HL-60 (cell line): ENCODE results near the gene PDGFD.

Experiments used
- DNase-seq, 2 experiments: peaks; one replicate each; pipeline ENCODE4 v3.0.0-alpha.2; 2010 to 2020; ENCODE audit warnings: low read depth in 1 of 2, low spot score in 1 of 2
- H3K27ac ChIP-seq: fragments of 250-450 bp; sonication (Bioruptor Pico); replicated peaks from 2 replicates; pipeline ENCODE4 v1.5.1; 2020; ENCODE audit warnings: mild to moderate bottlenecking, moderate library complexity
- H3K27me3 ChIP-seq: fragments of 250-450 bp; sonication (Bioruptor Pico); 2 replicates; pipeline ENCODE4 v1.5.1; 2021; ENCODE audit warnings: mild to moderate bottlenecking, moderate library complexity; ENCODE audit not compliant: insufficient read depth, poor library complexity, severe bottlenecking
- H3K4me3 ChIP-seq: replicated peaks from 2 replicates; pipeline ENCODE4 v1.5.1; 2011; ENCODE audit warnings: mild to moderate bottlenecking, control low read depth, low read length; ENCODE audit not compliant: insufficient read depth
- GABPA ChIP-seq: IDR thresholded peaks from 2 replicates; pipeline ENCODE4 v1.6.1; 2012; ENCODE audit warnings: low read depth
- POLR2AphosphoS5 ChIP-seq: IDR thresholded peaks from 2 replicates; pipeline ENCODE4 v1.6.1; 2012; ENCODE audit warnings: low read depth
- SPI1 ChIP-seq: IDR thresholded peaks from 2 replicates; pipeline ENCODE4 v1.6.1; 2012; ENCODE audit warnings: low read depth, mild to moderate bottlenecking, borderline replicate concordance
- TF ChIP-seq, protein P1 (sequence below): IDR thresholded peaks from one replicate; pipeline ENCODE4 v1.5.1; 2011; ENCODE audit warnings: low read length, control low read depth, inconsistent platforms; ENCODE audit not compliant: insufficient read depth
- TF ChIP-seq, protein P2 (sequence below): IDR thresholded peaks from 2 replicates; pipeline ENCODE4 v1.6.1; 2012; ENCODE audit warnings: low read depth; ENCODE audit not compliant: insufficient replicate concordance

PDGFD gene

DNA sequence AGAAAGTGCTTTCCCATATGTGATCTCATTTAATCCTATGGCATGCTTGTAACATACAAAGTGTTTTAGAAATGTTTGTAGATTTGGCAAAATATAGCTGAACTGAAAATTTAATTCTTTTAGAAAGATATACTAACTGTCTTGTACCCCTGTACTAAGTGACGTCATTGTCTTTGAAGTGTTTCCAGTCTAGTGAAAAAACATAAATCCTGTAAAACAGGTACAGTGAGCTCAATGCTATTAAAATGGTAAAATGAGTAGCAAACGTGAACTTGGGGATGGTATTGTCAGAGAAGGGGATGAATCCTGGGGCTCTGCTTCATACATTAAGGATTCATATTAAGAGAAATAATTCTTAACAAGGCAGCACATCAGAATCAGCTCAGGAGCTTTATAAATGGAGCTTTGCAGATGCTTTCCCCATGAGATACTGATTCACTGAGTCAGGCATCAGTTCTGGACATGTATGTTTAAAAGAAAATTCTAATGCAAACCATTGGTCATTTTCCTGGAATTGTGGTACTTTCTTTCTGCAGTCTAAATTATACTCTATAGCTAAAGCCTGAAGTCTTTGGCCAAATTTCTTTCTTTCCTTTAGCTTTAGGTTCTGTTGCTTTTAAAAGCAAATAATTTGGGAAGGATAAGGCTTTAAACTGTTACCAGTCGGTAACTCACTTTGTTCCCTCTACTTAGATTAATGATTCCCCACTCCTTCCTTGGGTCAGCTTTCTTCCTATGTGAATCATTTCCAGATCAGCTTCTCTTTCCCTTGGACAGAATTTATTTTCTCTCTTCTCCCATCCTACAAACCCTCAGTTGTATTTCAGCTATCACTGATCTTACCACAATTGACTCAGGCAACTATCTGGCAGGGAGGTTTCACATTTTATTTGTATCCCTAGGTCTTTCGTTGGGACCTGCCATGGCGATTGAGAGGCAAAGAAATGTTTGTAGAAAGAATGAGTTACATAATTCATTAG is 185.0 kb downstream of the PDGFD start:
- no peak for DNase-seq
- Histone ChIP-seq H3K4me3 (no peak overlapping the region), H3K27ac (no peak overlapping the region), H3K27me3 (no peaks in the 10 kb centered on the region)
- TF ChIP-seq POLR2AphosphoS5, result no peak
- no peak for TF ChIP-seq SPI1
- no peak for TF ChIP-seq GABPA
- TF ChIP-seq, protein P1, sequence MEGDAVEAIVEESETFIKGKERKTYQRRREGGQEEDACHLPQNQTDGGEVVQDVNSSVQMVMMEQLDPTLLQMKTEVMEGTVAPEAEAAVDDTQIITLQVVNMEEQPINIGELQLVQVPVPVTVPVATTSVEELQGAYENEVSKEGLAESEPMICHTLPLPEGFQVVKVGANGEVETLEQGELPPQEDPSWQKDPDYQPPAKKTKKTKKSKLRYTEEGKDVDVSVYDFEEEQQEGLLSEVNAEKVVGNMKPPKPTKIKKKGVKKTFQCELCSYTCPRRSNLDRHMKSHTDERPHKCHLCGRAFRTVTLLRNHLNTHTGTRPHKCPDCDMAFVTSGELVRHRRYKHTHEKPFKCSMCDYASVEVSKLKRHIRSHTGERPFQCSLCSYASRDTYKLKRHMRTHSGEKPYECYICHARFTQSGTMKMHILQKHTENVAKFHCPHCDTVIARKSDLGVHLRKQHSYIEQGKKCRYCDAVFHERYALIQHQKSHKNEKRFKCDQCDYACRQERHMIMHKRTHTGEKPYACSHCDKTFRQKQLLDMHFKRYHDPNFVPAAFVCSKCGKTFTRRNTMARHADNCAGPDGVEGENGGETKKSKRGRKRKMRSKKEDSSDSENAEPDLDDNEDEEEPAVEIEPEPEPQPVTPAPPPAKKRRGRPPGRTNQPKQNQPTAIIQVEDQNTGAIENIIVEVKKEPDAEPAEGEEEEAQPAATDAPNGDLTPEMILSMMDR, result no peak
- TF ChIP-seq, protein P2, sequence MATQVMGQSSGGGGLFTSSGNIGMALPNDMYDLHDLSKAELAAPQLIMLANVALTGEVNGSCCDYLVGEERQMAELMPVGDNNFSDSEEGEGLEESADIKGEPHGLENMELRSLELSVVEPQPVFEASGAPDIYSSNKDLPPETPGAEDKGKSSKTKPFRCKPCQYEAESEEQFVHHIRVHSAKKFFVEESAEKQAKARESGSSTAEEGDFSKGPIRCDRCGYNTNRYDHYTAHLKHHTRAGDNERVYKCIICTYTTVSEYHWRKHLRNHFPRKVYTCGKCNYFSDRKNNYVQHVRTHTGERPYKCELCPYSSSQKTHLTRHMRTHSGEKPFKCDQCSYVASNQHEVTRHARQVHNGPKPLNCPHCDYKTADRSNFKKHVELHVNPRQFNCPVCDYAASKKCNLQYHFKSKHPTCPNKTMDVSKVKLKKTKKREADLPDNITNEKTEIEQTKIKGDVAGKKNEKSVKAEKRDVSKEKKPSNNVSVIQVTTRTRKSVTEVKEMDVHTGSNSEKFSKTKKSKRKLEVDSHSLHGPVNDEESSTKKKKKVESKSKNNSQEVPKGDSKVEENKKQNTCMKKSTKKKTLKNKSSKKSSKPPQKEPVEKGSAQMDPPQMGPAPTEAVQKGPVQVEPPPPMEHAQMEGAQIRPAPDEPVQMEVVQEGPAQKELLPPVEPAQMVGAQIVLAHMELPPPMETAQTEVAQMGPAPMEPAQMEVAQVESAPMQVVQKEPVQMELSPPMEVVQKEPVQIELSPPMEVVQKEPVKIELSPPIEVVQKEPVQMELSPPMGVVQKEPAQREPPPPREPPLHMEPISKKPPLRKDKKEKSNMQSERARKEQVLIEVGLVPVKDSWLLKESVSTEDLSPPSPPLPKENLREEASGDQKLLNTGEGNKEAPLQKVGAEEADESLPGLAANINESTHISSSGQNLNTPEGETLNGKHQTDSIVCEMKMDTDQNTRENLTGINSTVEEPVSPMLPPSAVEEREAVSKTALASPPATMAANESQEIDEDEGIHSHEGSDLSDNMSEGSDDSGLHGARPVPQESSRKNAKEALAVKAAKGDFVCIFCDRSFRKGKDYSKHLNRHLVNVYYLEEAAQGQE, result no peak

DNA sequence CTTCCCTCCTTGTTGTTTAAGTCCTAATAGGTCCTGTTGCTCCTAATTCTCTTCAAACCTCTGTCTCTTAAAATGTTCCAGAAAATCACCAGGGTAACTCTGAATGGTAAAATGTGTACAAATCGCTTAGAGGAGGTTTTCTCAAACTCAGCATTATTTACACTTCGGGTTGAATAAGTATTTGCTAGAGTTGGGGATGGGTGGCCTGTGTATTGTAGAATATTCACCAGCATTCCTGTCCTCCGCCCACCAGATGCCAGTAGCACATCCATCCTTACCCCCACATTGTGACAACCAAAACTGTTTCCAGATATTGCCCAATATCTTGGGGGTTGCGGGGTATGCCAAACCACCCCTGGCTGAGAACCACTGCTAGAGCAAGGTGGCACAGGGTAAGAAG is 191.9 kb downstream of the PDGFD start:
- no peaks in the 10 kb centered on the region for H3K27me3 ChIP-seq
- TF ChIP-seq, protein P1, result no peak
- TF ChIP-seq, protein P2, result no peak
- no peak for TF ChIP-seq SPI1
- no peak for TF ChIP-seq POLR2AphosphoS5
- TF ChIP-seq GABPA, result no peak
- no peak for DNase-seq
- no peak overlapping the region for H3K4me3 ChIP-seq
- no peak overlapping the region for H3K27ac ChIP-seq

DNA sequence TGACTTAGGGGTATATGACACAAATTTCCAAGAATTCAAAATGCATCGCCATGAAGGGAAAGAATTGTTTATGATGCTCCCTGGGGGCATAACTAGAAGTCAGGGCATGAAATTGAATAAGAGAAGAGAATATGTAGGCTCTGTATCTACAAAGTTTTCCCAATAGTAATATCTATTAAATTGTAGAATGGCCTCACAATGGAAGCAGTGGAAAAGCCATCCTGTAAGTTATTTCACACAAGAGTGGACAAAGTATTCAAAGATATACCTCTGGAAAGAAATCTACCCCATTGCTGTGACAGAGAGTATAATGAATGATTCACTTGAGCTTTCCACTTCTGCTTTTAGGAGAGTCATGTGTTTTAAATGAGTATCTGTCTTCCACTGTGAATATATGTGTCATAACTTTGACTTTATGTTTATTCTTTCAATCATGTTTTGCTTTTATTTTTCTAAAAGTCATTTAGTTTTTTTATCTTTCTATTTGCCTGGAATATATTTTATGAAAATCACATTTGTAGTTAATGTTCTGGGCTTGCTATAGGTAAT is 193.2 kb downstream of the PDGFD start:
- Histone ChIP-seq H3K27me3 (no peaks in the 10 kb centered on the region), H3K4me3 (no peak overlapping the region), H3K27ac (no peak overlapping the region)
- TF ChIP-seq SPI1 (peak; percentile 39; the same call in 1 of the 2 replicates), GABPA (no peak)
- TF ChIP-seq, protein P2, result no peak
- no peak for DNase-seq
